ENCODE measurements around the gene BTAF1.

The BTAF1 gene

GRCh38 chr10:91908337-91909116 lies 15.0 kb upstream of the BTAF1 start:
- DNase-seq: peak; percentile 79

- DNase-seq: peak; percentile 54
These were observed 14.4 kb upstream of the BTAF1 start, which contains the start of gene FGFBP3 for GRCh38 chr10:91909117-91909677. Gene FGFBP3, minus strand, starts transcription at chr10:91909486. Its CDS starts 517 bp downstream, at chr10:91908969.

- DNase-seq: no peak
These were observed 13.1 kb upstream of the BTAF1 start for GRCh38 chr10:91910467-91910866.

- no peak for DNase-seq
These were observed 3.9 kb upstream of the BTAF1 start for GRCh38 chr10:91919651-91920050.

GRCh38 chr10:91924212-91925021 lies 847 bp downstream of the BTAF1 start:
- DNase-seq: no peak

GRCh38 chr10:91925022-91925320 lies 1.4 kb downstream of the BTAF1 start:
- no peak for DNase-seq

GRCh38 chr10:91930939-91931338 lies 7.4 kb downstream of the BTAF1 start:
- DNase-seq: no peak

- no peak for DNase-seq
These were observed 8.1 kb downstream of the BTAF1 start for GRCh38 chr10:91931526-91932190.

- DNase-seq: no peak
These were observed 9.2 kb downstream of the BTAF1 start for GRCh38 chr10:91932737-91933136.

- DNase-seq: no peak
These were observed 12.3 kb downstream of the BTAF1 start for GRCh38 chr10:91935886-91936285.

GRCh38 chr10:91939653-91940052 lies 16.1 kb downstream of the BTAF1 start:
- DNase-seq: no peak

- no peak for DNase-seq
These were observed 17.9 kb downstream of the BTAF1 start for GRCh38 chr10:91941426-91941825.

- peak; percentile 35 for DNase-seq
These were observed 21.5 kb downstream of the BTAF1 start for GRCh38 chr10:91944880-91945630.

- no peak for DNase-seq
These were observed 30.1 kb downstream of the BTAF1 start for GRCh38 chr10:91953600-91954160.

- DNase-seq: no peak
These were observed 31.5 kb downstream of the BTAF1 start for GRCh38 chr10:91955114-91955513.

GRCh38 chr10:91957091-91957490 lies 33.5 kb downstream of the BTAF1 start:
- no peak for DNase-seq

GRCh38 chr10:91969297-91969696 lies 45.7 kb downstream of the BTAF1 start:
- no peak for DNase-seq

GRCh38 chr10:91974960-91975359 lies 51.4 kb downstream of the BTAF1 start:
- no peak for DNase-seq

- DNase-seq: no peak
These were observed 51.9 kb downstream of the BTAF1 start for GRCh38 chr10:91975438-91975837.

- no peak for DNase-seq
These were observed 52.9 kb downstream of the BTAF1 start for GRCh38 chr10:91976317-91977051.

- DNase-seq: no peak
These were observed 53.9 kb downstream of the BTAF1 start for GRCh38 chr10:91977491-91977890.

GRCh38 chr10:91978585-91978984 lies 55.0 kb downstream of the BTAF1 start:
- no peak for DNase-seq
